GM21381 (cell line): Measurements from ENCODE around the gene COTL1.
"Not testable (repeated sequence)": the region's sequence is repeated elsewhere in the genome, so short reads cannot be mapped to it uniquely, and the experiment has no call there.

Experiments used
- ATAC-seq: cut with Tn5 transposase; IDR thresholded peaks from one replicate; pipeline ENCODE4 v1.9.1; 2021; ENCODE audit warnings: mild to moderate bottlenecking, moderate library complexity; ENCODE audit not compliant: unreplicated experiment

The COTL1 gene

DNA sequence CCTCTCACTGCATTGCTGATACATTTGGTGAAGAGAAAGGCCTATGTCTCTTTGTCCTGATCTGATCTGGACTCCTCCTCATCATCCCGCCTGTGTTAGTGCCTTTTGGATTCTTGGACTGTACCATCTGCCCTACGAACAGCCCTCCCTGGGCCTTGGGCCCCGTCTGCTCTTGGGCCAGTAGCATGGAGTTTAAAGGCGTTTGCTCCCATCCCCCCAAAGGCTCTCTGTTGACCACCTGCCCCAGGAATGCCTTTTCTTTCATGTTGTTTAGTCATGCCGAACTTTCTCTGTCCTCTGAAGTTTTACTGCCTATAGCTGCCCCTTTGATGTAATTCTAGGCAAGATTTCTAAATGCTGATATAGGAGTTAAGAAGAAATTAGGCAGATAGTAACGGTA is 82.5 kb downstream of the COTL1 start:
- no peak for ATAC-seq

GRCh38 chr16:84534815-84535214 is 83.1 kb downstream of the COTL1 start:
- ATAC-seq: no peak

GRCh38 chr16:84532855-84533486 is 84.9 kb downstream of the COTL1 start:
- ATAC-seq: no peak

DNA sequence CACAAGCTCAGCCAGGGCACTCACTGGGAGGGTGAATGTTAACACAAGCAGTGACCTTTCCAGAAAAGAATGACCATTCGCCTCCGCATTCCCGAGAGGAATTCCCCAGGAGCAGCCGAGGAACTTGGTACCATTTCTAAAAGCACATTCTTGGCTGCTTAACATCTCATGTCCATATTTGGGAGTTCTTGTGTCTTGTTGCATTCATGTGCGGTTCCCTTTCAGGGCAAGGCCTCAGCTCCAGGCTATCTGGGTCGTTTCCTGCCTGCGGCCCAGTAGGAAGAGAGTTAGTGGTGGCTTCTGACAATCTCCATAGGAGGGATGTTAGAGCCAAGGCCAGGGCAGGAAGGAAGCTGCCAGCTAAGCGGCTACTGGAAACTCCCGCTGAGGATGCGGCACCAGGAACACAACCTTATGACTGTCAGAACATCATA is 85.6 kb downstream of the COTL1 start:
- no peak for ATAC-seq

DNA sequence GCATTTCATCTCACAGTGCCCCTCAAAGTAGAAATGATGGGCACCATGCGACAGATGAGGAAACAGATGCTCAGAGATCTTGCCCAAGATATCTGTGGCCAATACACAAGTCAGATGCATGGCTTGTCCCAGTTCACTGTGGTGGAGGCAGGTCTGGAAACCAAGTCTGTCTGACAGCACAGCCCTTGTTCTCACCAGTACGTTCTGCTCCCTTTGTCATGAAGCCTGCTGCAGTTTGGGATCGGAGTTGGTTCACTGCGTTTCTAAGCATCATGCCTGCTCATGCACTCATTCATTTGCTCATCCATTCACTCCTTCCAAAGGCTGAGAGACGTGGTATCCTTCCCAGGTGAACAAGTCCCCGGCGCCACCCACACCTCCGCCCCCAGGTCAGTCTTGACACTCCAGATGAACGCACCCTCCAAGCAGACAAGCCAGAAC is 86.2 kb downstream of the COTL1 start:
- no peak for ATAC-seq

DNA sequence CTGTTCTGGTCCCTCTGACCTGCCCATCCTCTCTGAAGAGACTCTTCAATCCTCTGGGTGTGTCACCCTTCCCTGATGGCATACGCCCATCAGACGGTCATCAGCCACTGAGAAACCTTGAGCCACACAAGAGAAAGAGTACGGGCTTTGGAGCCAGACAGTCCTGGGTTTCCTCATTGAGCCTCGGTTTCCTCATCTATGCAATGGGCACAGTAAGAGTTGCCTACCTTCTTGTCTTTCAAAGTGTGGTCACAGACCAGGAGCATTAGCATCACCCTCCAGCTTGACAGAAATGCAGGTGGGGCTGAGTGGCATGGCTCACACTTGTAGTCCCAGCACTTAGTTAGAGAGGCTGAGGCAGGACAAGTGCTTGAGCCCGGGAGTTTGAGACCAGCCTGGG is 87.3 kb downstream of the COTL1 start:
- ATAC-seq: no peak

- no peak for ATAC-seq
Observed at GRCh38 chr16:84529607-84530006, 88.3 kb downstream of the COTL1 start.

GRCh38 chr16:84528322-84528721 is 89.6 kb downstream of the COTL1 start:
- ATAC-seq: no peak

GRCh38 chr16:84527532-84528269 is 90.2 kb downstream of the COTL1 start:
- ATAC-seq: no peak

- no peak for ATAC-seq
Observed at GRCh38 chr16:84526794-84527531, 90.9 kb downstream of the COTL1 start.

- ATAC-seq: not testable (repeated sequence)
Observed at GRCh38 chr16:84524941-84525581, 92.8 kb downstream of the COTL1 start.

DNA sequence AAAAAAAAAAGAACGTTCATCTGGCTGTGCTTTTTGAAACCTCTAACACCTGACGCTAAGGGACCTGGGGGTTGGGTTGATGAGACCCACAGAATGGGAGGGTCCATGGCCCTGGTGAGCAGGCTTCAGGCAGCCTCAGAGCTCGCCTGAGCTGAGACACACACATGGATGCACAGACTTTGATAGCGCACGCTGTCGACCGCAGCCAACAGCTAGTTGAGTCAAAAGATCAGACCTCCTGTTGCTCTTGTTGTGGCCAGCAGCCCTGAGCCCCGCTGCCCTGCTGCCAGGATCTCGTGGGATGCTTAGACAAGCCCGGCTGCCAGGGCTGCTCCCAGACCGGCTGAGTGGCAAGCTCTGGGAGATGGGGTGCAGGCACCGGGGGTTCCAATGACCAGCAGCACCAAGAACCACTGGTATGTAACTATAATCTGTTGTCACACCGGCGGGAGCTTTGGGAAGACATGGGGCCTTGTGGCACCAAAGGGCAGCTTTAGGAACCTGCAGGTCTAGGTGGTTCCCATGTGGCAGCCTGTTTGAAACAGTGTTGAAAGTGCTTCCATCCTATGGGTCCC is 93.4 kb downstream of the COTL1 start:
- no peak for ATAC-seq

GRCh38 chr16:84521497-84521770 is 96.4 kb downstream of the COTL1 start:
- ATAC-seq: no peak

GRCh38 chr16:84520725-84521496 is 97.0 kb downstream of the COTL1 start:
- ATAC-seq: no peak

DNA sequence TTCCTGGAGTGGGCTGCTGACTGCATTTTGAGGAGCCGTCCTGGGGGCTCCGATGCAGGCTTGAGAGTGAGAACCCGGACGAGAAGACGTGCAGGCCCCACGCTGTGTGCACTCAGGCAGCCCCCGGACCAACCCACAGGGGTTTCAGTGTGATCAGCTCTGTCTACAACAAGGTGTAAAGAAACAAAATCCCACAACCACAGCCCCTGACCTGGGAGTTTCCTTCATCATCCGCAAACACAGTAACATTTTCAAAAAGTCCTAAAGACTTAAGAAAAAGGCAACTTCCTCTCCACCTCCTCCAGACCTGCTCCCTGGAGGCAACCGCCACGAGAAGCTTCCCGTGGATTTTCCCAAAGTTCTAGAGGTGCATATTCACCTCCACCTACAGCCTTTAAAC is 98.0 kb downstream of the COTL1 start:
- no peak for ATAC-seq

DNA sequence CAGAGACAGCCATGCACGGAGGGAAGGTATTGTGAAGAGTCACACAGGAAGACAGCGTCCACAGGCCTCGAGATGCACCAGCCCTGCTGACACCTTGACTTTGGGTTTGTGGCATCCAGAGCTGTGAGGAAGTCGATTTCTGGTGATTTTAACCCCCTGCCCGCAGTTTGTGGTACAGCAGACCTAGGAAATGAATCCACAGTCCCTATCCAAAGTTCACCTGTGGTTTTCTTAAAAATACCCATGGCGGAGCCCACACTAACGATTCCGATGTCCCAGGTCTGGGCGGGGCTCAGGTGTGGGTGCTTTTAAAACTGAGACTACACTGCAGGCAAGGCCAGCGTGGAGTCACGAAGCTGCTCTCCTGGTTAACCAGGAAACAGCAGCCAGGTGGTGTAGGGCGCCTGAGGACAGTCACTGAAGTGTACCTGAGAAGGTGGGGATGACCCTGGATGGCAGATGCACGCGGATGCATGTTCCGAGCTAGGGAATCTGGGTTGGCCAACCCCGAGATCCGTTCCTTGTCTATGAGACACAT is 99.0 kb downstream of the COTL1 start:
- ATAC-seq: no peak

DNA sequence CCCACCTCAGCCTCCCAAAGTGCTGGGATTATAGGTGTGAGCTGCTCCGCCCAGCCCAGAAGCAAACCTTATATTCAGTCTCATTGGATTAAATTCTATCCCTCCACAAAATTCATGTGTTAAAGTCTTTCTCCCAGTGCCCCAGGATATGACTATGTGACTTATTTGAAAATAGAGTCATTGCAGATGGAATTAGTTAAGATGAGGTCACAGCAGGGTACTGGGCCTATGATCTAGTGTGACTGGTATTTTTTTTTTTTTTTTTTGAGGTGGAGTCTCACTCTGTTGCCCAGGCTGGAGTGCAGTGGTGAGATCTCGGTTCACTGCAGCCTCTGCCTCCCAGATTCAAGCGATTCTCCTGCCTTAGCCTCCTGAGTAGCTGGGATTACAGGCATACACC is 99.7 kb downstream of the COTL1 start:
- ATAC-seq: not testable (repeated sequence)

GRCh38 chr16:84517366-84517765 is 100.5 kb downstream of the COTL1 start:
- ATAC-seq: no peak
